Fibroblast of lung (primary cell): ENCODE results near the gene PRRG3. TPM values are rescaled to one million over a fixed set of nuclear protein-coding genes. Genes with fewer than 3 reads are reported as not detected.

Source experiments
- DNase-seq, 2 donors: peaks; one replicate each; pipeline versions ENCODE4 v3.0.0 to v3.0.0-alpha.2; 2010; ENCODE audit warnings: low read depth in 2 of 2
- H2AFZ ChIP-seq: 2 replicates; pipeline ENCODE4 v1.5.1; 2012; ENCODE audit warnings: low read length, control low read depth, inconsistent platforms
- H3K27ac ChIP-seq: 2 replicates; pipeline ENCODE4 v1.5.1; 2011; ENCODE audit warnings: low read length, control low read depth; ENCODE audit not compliant: insufficient read depth
- H3K27me3 ChIP-seq: 2 replicates; pipeline ENCODE4 v1.5.1; 2011; ENCODE audit warnings: mild to moderate bottlenecking, low read length; ENCODE audit not compliant: control insufficient read depth, insufficient read depth
- H3K36me3 ChIP-seq: 2 replicates; pipeline ENCODE4 v1.5.1; 2011; ENCODE audit warnings: low read length; ENCODE audit not compliant: control insufficient read depth, insufficient read depth
- H3K4me1 ChIP-seq: 2 replicates; pipeline ENCODE4 v1.5.1; 2011; ENCODE audit warnings: low read length; ENCODE audit not compliant: control insufficient read depth, insufficient read depth; ENCODE audit errors: extremely low read depth
- H3K4me2 ChIP-seq: 2 replicates; pipeline ENCODE4 v1.5.1; 2011; ENCODE audit warnings: low read length, control low read depth; ENCODE audit not compliant: insufficient read depth; ENCODE audit errors: extremely low read depth
- H3K4me3 ChIP-seq, 4 experiments: fragments of 200-600 bp in 1 of 4; sonication (generic) in 1 of 4; replicated peaks in 1 of 4; 2 replicates each; pipeline ENCODE4 v1.5.1; 2011 to 2016; ENCODE audit warnings: low read length in 4 of 4, low read depth in 3 of 4, mild to moderate bottlenecking in 3 of 4, control low read depth in 2 of 4, inconsistent platforms in 1 of 4, mixed read lengths in 1 of 4; ENCODE audit not compliant: insufficient read depth in 1 of 4; ENCODE audit errors: control extremely low read depth in 1 of 4
- H3K79me2 ChIP-seq: 2 replicates; pipeline ENCODE4 v1.5.1; 2012; ENCODE audit warnings: mild to moderate bottlenecking, low read length, inconsistent platforms; ENCODE audit not compliant: control insufficient read depth, insufficient read depth
- H3K9ac ChIP-seq: 2 replicates; pipeline ENCODE4 v1.5.1; 2011; ENCODE audit warnings: mild to moderate bottlenecking, low read length, control low read depth; ENCODE audit not compliant: insufficient read depth
- H3K9me3 ChIP-seq: 2 replicates; pipeline ENCODE4 v1.5.1; 2012; ENCODE audit warnings: low read depth, low read length; ENCODE audit not compliant: control insufficient read depth, insufficient read depth
- H4K20me1 ChIP-seq: 2 replicates; pipeline ENCODE4 v1.5.1; 2011; ENCODE audit warnings: low read length; ENCODE audit not compliant: control insufficient read depth, insufficient read depth; ENCODE audit errors: extremely low read depth
- EZH2 ChIP-seq: IDR thresholded peaks from 2 replicates; pipeline ENCODE4 v1.5.1; 2012; ENCODE audit warnings: low read length, control low read depth, mild to moderate bottlenecking; ENCODE audit errors: missing control alignments
- polyA plus RNA-seq, 2 donors: library from polyadenylated mRNA; depleted of rRNA in 1 of 2; stranded (reverse) in 1 of 2; unstranded in 1 of 2; fragments of >200 nt; gene quantifications; 2 replicates each; pipeline ENCODE4 v1.2.1, GENCODE V29; 2011 to 2012; ENCODE audit warnings: missing spikeins in 1 of 2
- total RNA-seq: library from RNA; depleted of rRNA; stranded (reverse); fragments of >200 nt; gene quantifications from 2 replicates; pipeline ENCODE4 v1.2.1, GENCODE V29; 2014
- TF ChIP-seq, protein P1 (sequence below), 2 donors: IDR thresholded peaks in 1 of 2; conservative IDR thresholded peaks in 1 of 2; 1 replicate in 1 of 2; 2 replicates in 1 of 2; pipeline ENCODE4 v1.5.1; 2011 to 2012; ENCODE audit warnings: low read length in 2 of 2, control low read depth in 1 of 2, inconsistent platforms in 1 of 2, low read depth in 1 of 2, mild to moderate bottlenecking in 1 of 2

PRRG3 gene
- total and polyA plus RNA-seq, 2 donors (not counting 1 experiment from before 2014, with no cell fraction given): 0.66 TPM; not detected in 1

DNA sequence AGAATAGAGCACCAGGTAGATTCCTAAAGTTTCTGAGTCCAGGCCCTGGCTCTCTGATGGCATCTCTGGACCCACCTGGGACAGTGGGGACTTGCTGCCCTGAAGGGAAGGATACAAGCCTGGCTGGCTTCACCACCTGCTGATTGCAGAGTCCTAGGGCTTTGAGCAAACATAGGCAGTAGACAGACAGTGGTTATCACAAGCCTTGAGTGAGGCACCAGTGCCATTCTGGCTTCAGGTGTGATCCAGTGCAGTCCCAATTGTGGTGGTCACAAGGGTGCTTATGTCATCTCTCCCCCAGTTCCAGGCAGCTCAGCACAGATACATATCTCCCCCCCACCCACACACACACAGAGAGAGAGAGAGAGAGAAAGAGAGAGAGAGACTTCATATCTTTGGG is 6.6 kb upstream of the PRRG3 start:
- no peak overlapping the region for H2AFZ ChIP-seq
- no peak for TF ChIP-seq EZH2
- TF ChIP-seq, protein P1, sequence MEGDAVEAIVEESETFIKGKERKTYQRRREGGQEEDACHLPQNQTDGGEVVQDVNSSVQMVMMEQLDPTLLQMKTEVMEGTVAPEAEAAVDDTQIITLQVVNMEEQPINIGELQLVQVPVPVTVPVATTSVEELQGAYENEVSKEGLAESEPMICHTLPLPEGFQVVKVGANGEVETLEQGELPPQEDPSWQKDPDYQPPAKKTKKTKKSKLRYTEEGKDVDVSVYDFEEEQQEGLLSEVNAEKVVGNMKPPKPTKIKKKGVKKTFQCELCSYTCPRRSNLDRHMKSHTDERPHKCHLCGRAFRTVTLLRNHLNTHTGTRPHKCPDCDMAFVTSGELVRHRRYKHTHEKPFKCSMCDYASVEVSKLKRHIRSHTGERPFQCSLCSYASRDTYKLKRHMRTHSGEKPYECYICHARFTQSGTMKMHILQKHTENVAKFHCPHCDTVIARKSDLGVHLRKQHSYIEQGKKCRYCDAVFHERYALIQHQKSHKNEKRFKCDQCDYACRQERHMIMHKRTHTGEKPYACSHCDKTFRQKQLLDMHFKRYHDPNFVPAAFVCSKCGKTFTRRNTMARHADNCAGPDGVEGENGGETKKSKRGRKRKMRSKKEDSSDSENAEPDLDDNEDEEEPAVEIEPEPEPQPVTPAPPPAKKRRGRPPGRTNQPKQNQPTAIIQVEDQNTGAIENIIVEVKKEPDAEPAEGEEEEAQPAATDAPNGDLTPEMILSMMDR (conservative IDR thresholded peaks at IDR 0.05 in 1 of 2, IDR thresholded peaks at IDR 0.05 in 1 of 2; ENCODE audit: low read depth in 1 of 2, low read length in 2 of 2): no peak
- no peak overlapping the region for H3K4me3 ChIP-seq
- no peak for DNase-seq
- no peaks in the 10 kb centered on the region for H3K4me1 ChIP-seq
- H3K9ac ChIP-seq: no peak overlapping the region
- H4K20me1 ChIP-seq: no peaks in the 10 kb centered on the region
- no peak overlapping the region for H3K4me2 ChIP-seq
- no peaks in the 10 kb centered on the region for H3K27me3 ChIP-seq
- H3K36me3 ChIP-seq: no peaks in the 10 kb centered on the region
- H3K9me3 ChIP-seq: no peaks in the 10 kb centered on the region
- H3K27ac ChIP-seq: no peak overlapping the region
- H3K79me2 ChIP-seq: no peaks in the 10 kb centered on the region

DNA sequence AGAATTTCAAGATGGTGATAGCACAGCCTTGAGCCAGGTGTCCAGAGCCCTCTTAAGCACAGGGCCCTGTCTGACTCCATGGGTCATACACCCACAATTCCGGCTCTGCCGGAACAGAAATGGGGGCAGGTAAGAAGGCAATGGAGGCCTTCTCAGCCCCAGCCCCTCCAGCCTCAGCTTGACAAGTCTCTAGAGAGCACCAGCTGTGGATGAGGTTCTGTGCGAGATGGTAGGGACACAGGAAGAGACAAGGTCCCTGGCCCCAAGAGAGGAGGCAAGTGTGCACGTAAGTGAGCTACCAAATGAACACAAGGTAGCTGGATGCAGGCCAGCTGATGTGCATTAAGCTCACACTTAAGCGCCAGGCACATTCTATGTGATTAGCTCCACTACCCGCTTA is 2.4 kb upstream of the PRRG3 start:
- H4K20me1 ChIP-seq: no peaks in the 10 kb centered on the region
- H3K36me3 ChIP-seq: no peaks in the 10 kb centered on the region
- TF ChIP-seq, protein P1 (conservative IDR thresholded peaks at IDR 0.05 in 1 of 2, IDR thresholded peaks at IDR 0.05 in 1 of 2; ENCODE audit: low read depth in 1 of 2, low read length in 2 of 2): no peak
- TF ChIP-seq EZH2: no peak
- no peak overlapping the region for H2AFZ ChIP-seq
- no peaks in the 10 kb centered on the region for H3K79me2 ChIP-seq
- no peaks in the 10 kb centered on the region for H3K4me1 ChIP-seq
- no peaks in the 10 kb centered on the region for H3K27me3 ChIP-seq
- no peak for DNase-seq
- H3K9ac ChIP-seq: no peak overlapping the region
- no peaks in the 10 kb centered on the region for H3K9me3 ChIP-seq
- no peak overlapping the region for H3K27ac ChIP-seq
- H3K4me3 ChIP-seq: no peak overlapping the region
- no peak overlapping the region for H3K4me2 ChIP-seq

DNA sequence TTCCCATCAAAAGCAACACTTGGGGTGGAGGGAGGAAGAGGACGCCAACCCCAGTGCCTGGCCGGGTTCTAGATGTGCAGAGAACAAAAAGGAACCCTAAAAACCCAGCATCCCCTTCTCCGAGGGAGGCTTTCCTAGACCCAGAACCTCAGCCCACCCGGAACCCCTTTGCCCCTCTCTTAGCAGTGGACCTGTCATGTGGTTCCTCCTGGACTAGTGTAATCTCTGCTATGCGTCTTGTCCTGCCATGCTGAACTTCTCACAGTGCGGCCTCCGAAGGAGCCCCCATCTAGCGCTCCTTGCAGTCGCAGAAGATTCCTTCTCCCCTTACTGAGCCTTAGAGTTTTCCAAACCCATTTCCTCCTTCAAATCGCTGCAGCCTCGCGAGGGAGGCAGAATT is 1.1 kb upstream of the PRRG3 start:
- TF ChIP-seq, protein P1 (conservative IDR thresholded peaks at IDR 0.05 in 1 of 2, IDR thresholded peaks at IDR 0.05 in 1 of 2; ENCODE audit: low read depth in 1 of 2, low read length in 2 of 2): no peak
- no peak for TF ChIP-seq EZH2
- H4K20me1 ChIP-seq: no peaks in the 10 kb centered on the region
- H3K36me3 ChIP-seq: no peaks in the 10 kb centered on the region
- no peak overlapping the region for H3K27ac ChIP-seq
- H3K9me3 ChIP-seq: no peaks in the 10 kb centered on the region
- H3K79me2 ChIP-seq: no peaks in the 10 kb centered on the region
- H3K9ac ChIP-seq: no peak overlapping the region
- no peak for DNase-seq
- no peak overlapping the region for H2AFZ ChIP-seq
- no peaks in the 10 kb centered on the region for H3K27me3 ChIP-seq
- H3K4me3 ChIP-seq: no peak overlapping the region
- no peak overlapping the region for H3K4me2 ChIP-seq
- no peaks in the 10 kb centered on the region for H3K4me1 ChIP-seq
